ENCODE data around the gene ZNF141.
"Not testable (repeated sequence)": the region's sequence is repeated elsewhere in the genome, so short reads cannot be mapped to it uniquely, and the experiment has no call there.

Gene ZNF141

GRCh38 chr4:385934-386707, 48.5 kb downstream of the ZNF141 start:
- no peak for DNase-seq

DNA sequence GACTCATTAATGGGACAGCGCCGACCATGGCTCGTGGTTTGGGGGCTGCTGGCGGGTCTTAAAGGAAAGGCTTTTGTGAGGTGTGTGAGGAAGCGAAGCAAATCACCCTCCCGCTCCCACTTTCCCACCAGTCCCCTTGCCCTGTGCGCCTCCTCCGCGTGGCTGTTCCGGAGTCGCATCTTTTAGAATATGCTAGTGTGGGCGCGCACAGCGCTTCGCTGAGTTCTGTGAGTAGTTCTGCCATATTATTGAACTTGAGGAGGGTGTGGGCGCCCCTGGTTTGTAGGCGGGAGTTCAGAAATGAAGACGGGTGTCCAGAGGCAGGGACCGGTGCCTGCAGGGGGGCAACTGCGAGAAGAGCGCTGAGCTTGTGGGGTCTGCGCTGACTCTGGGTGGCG, 49.1 kb downstream of the ZNF141 start:
- no peak for DNase-seq

GRCh38 chr4:404006-404405, 66.4 kb downstream of the ZNF141 start:
- no peak for DNase-seq

DNA sequence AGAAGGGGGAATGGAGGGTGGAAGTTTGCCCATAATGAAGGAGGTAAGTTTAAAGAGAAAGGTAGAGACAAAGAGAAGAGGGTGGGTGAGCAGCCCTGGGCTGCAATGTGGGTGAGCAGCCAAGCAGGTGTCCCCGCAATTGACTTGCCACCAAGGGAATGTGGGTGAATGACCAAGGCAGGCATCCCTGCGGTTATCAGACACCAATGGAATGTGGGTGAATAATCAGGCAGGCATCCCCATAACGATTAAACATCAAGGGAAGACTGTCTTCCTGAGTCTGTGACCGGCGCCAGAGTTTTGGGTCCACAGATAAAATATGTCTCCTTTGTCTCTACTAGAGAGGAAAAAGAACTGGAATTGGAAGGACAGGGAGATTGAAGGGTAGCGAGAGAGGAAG, 70.7 kb downstream of the ZNF141 start:
- DNase-seq = not testable (repeated sequence)

GRCh38 chr4:422587-422986, 85.0 kb downstream of the ZNF141 start:
- DNase-seq = no peak
